Measurements from ENCODE around the gene SLC18A2.
"Not testable (repeated sequence)": the region's sequence is repeated elsewhere in the genome, so short reads cannot be mapped to it uniquely, and the experiment has no call there.

Gene SLC18A2

GRCh38 chr10:117266400-117266799, 25.5 kb downstream of the SLC18A2 start:
- DNase-seq: no peak

GRCh38 chr10:117266812-117267211, 25.9 kb downstream of the SLC18A2 start:
- DNase-seq: no peak

- peak; percentile 56 for DNase-seq
Observed at GRCh38 chr10:117268258-117268657, 27.3 kb downstream of the SLC18A2 start.

GRCh38 chr10:117268907-117269306, 28.0 kb downstream of the SLC18A2 start:
- no peak for DNase-seq

- no peak for DNase-seq
Observed at GRCh38 chr10:117271427-117271826, 30.5 kb downstream of the SLC18A2 start.

GRCh38 chr10:117272195-117273076, 31.5 kb downstream of the SLC18A2 start:
- no peak for DNase-seq

- DNase-seq: no peak
Observed at GRCh38 chr10:117273980-117274379, 33.1 kb downstream of the SLC18A2 start.

GRCh38 chr10:117274509-117274908, 33.6 kb downstream of the SLC18A2 start:
- DNase-seq: no peak

GRCh38 chr10:117275121-117275520, 34.2 kb downstream of the SLC18A2 start:
- DNase-seq: no peak

GRCh38 chr10:117277675-117278074, 36.8 kb downstream of the SLC18A2 start:
- no peak for DNase-seq

GRCh38 chr10:117284716-117285494, 44.0 kb downstream of the SLC18A2 start:
- DNase-seq: no peak

- not testable (repeated sequence) for DNase-seq
Observed at GRCh38 chr10:117290872-117291271, 50.0 kb downstream of the SLC18A2 start.

GRCh38 chr10:117294039-117294645, 53.2 kb downstream of the SLC18A2 start:
- DNase-seq: no peak

- DNase-seq: no peak
Observed at GRCh38 chr10:117294735-117295134, 53.8 kb downstream of the SLC18A2 start.

- no peak for DNase-seq
Observed at GRCh38 chr10:117298219-117298618, 57.3 kb downstream of the SLC18A2 start.

- no peak for DNase-seq
Observed at GRCh38 chr10:117299435-117299834, 58.5 kb downstream of the SLC18A2 start.

- DNase-seq: no peak
Observed at GRCh38 chr10:117300671-117301070, 59.8 kb downstream of the SLC18A2 start.

- not testable (repeated sequence) for DNase-seq
Observed at GRCh38 chr10:117303451-117303850, 62.5 kb downstream of the SLC18A2 start.

GRCh38 chr10:117306674-117307073, 65.8 kb downstream of the SLC18A2 start:
- no peak for DNase-seq

GRCh38 chr10:117311261-117311660, 70.3 kb downstream of the SLC18A2 start:
- no peak for DNase-seq

GRCh38 chr10:117312430-117312829, 71.5 kb downstream of the SLC18A2 start:
- no peak for DNase-seq

- no peak for DNase-seq
Observed at GRCh38 chr10:117313641-117314040, 72.7 kb downstream of the SLC18A2 start.

- DNase-seq: no peak
Observed at GRCh38 chr10:117316701-117317100, 75.8 kb downstream of the SLC18A2 start.

GRCh38 chr10:117318909-117319308, 78.0 kb downstream of the SLC18A2 start:
- DNase-seq: no peak
